HG02642 (cell line): ENCODE results near the gene EIPR1.

Experiments
- ATAC-seq: cut with Tn5 transposase; IDR thresholded peaks from one replicate; pipeline ENCODE4 v1.9.1; 2021; ENCODE audit warnings: mild to moderate bottlenecking; ENCODE audit not compliant: unreplicated experiment, poor library complexity

Gene EIPR1

DNA sequence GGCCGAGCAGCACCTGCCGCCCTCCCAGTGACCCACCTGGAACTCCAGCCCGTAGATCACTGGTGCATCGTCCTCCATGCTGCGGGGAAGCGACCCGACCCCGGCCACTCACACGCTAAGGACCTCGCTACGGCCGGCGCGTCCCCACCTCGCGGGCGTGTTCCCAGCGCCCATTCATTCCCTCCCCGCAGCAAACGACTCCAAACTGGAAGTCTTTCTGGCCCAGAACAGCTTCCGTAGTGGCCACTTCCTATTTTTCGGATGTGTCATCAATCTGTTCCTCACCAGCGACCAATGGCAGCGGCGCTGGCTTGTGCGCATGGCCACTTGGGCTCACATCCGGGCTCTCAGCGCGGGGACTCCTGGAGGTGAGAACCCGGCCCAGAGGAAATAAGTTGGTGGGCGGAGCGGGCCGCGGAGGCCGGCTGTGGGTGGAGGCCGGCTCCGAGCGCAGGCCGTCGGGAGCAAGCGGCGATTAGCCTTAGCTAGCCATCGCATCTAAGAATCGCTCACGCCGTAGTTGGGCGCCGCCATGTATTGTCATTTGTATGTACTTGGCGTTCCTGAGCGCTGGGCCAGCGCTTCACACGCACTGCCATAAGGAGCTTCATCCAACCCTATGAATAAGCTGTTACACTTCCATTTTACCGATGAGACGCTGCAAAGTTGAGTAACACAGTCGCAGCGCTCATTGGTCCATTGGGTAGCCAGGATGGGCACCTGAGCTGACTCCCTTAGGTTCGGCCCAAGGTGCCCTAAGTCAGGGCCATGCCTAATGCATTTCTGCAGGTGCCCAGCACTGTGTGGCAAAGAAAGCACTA is at the start of gene EIPR1:
TSS of gene EIPR1 (minus strand) at position 207 of the 821 bp plus-strand sequence. CDS start at position 78, 129 bp downstream.
- ATAC-seq: peak; percentile 88

DNA sequence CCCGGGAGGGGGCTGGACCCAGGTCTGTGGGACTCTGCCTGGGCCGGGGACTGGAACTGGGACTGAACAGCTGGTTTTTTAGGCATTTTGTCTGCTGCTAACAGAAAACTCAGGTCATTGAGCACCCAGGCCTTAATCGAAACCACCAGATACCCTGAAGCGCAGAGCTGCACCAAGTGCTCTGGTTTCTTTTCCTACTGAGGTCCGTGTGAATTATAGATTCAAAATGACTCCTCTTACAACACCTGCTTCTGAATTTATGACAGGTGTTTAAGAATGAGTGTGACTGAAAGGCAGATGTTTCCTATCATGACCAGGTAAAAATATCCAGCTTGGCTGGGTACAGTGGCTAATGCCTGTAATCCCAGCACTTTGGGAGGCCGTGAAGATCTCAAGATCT is 49.7 kb upstream of the EIPR1 start:
- peak; percentile 62 for ATAC-seq

DNA sequence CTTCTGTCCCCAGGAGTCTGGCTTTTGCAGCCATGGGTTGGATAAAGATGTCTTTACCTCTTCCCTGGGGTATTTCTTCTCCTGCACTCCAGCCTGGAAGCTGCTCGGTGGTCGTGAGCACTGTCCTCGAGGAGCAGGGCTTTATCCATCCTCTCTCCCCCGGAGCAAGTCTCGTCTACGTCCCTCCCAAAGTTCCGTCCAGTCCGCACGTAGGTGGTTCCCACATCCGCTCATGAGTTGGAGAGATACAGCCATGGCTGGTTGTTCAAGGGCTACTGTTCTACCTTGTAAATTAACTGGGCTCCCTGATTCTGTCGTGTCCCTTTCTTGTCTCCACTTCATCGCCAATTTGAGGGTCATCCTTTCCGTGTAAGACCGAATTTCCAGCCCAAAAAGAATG is 49.0 kb upstream of the EIPR1 start:
- no peak for ATAC-seq

DNA sequence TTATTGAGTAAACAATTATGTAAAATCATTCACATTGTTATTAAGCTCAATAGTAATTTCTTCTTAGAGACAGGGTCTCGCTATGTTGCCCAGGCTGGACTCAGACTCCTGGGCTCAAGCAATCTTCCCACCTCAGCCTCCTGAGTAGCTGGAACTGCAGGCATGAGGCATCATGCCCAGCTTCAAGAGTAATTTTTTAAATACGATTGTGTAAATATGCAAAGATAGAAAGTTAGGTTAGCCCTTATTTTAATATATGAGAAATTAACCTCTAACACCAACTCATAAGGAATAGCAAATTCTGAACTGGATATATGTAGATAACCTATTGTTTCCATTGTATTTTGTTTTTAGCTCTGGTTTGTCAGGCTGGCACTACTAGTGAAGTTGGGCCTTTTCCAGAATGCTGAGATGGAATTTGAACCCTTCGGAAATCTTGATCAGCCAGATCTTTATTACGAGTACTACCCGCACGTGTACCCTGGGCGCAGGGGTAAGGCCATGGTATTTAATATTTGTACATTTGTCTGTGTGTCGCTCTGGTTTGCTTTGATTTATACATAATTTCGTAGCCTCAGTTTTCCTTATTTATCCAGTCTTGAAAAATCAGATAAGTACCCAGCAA is 46.7 kb upstream of the EIPR1 start:
- no peak for ATAC-seq

DNA sequence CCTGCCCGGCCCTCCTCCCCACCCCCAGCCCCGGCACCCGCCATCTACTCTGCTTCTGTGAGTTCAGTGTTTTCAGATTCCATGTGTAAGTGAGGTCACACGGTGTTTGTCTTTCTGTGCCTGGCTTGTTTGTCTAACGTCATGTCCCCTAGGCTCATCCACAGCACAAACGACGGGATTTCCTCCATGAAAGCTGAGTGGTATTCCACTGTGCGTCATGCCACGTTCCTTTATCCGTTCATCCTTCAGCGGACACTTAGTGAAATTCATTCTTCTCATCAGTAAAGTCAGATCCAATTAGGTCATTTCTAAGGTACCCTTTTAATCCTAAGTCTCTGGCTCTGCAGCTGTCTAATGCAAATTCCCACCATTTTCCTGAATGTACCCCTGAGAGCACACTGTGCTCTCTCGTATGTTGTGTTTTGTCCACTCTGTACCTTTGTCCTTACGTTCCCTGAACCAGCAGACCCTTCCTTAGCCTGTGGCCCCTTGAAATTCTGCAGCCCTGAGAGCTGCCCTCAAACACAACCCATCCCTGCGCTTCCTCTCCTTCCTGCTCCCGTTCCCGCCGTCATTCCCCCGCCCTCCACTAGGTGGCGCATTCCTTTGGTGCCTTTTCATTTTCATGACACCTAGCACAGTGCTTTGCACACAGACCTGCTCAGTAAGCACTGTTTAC is 46.0 kb upstream of the EIPR1 start:
- ATAC-seq: no peak

DNA sequence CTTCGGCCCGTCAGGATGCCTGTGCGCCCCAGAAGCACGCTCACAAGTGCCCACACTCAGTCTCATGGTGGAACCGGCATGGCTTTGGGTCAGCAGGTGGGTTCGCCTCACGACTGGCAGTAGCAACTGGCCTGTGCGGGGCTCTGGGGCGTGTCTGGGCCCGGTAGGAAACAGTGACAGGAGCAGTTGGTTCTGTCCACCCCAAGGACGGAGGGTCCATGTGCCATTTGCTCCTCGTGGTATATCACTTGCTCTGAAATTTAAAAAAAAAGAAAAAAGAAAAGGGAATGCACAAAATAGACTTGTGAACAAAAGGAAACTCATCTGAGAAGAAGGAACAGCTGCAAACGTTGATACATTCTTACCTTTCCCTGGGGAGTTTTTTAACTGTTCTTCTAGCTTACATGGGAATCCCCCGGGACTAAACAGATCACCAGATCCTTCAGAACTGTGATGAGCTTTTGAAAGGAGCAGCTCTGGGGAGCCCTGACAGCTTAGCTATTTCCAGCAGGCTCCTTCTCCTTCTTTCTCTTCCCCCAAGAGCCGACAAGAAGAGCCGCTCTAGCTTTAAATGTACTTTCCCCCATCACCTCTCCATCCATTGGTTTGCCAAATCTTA is 44.7 kb upstream of the EIPR1 start:
- peak; percentile 58 for ATAC-seq

DNA sequence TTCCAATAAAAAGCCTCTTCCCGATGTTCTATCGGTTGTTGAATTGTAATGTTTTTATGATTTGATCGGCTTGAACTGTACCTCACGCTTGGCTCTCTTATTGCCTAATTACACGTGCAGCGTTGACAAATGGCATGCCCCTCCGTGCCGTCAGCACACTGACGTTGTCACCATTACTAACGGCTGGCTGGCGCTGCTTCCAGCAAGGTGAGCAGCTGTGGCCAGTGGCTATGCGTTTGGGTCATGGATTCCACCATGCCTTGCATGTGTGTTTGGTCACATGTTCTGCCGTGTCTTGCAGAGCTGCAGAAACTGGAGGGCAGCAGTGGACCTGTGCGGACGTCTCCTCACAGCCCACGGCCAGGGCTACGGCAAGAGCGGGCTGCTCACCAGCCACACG is 44.0 kb upstream of the EIPR1 start:
- ATAC-seq: no peak

DNA sequence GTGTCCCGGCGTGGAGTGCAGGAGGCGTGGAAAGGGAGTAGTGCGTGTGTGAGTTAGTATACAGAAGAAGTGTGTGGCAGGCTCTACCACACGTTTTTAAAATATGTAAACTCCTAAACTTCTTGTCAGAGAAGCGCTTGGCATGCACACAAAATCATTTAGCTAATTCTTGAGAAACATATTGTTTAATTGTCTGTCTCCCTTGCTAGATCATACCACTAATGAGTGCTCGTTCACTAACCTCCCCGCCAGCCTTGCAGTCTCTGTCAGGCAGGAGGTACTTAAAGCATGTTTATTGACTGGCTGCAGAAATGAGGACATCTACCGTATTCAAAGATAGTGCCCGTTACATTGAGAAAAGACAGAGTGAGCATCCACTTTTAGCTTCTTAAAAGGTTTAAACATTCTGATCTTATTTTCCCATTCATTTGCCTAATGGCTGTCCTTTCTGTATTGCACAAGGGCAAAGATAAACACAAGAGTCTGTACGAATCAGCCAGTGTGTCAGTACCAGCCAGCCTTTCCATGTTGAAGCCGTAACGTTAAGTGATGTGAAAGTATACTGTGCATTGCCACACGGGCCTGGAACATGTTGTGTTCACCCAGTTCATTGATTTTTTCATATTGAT is 43.3 kb upstream of the EIPR1 start:
- no peak for ATAC-seq

DNA sequence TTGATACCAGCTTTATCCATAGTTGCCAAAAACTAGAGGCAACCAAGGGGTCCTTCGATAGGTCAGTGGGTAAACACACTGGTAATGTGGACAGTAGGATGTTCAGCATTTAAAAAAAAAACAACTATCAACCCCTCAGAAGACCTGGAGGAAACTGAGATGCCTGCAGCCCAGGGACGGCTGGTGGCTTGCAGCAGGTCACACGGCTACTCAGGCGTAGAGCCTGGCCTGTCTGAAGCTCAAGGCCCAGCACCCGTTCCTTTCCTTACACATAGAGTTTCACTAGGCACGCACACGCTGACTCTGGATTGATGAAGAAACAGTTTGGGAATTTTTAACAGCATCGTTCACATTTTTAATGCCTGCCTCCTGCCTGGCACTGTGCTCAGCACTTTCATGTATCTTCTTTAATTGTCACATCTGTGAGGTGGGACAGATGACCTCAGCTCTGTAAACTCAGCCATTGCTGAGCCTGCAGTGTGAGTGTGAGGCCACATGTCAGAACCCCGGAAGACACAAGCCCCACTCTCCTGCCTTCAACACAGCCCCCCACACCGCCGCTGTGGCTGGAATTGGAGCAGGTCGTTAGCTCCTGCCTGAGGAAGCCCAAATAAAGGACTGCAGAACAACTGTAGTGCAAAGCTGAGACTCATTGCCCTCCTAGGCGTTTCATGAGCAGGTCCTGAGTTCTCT is 42.6 kb upstream of the EIPR1 start:
- ATAC-seq: no peak

DNA sequence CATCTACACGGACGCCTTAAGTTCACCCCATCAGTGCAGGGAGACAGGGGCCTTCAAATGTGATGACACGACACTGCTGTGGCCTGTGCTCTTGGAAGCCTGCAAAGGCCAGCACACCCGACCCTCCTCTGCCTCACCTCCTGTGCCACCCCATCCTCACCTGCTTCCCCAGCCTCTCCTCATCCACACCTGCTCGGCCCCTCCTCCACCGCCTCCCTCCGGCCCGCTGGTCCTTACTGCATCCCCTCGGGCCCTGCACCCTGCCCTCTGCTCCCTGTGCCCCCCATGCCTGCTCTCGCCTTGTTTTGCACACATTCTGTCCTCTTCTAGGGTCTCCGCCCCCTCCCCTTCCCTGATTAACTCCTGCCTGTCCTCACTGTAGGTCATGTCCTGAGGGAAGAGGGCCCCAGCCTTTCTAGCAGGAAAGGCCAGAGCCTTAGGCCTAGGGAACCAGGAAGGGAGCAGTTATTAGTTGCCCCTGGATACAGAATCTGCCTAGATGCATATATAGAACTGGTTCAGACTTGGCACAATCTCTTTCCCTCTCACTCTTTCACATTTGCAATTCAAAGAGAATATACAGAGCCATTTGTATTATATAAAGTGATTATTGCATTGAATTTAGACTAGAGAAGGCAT is 41.3 kb upstream of the EIPR1 start:
- ATAC-seq: no peak

DNA sequence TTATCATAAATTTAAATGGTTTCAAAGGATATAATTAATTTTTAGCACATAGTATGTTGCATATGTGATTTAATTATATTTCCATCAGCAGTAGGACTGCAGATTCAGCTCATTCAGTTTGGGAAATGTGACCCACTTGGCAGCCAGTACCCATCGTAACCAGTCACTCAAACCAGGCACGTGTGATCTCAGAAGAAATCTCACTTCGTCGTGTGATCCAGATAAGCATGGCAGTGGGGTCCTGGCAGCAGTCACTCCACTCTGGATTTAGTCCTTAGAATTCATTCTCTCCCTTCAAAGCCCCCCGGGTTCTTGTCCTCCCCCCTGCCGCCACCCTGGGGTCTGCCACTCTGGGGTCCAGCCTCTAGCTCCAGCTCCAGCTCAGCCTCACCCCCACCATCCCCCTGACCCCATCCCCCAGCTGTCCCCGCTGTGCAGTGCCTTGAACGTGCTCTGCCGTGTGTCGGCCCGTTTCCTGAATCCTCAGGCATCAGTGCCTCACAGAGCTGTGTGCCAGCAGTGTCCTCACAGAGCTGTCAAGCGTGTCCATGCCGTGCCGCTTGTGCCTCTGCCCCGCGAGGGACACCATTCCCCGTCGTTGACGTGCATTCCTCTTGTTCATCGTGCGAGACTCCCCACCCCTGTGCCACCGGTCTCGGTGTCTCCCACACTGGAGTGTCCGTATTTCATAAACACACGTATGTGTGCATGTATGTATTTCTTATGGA is 36.7 kb upstream of the EIPR1 start:
- ATAC-seq: no peak

DNA sequence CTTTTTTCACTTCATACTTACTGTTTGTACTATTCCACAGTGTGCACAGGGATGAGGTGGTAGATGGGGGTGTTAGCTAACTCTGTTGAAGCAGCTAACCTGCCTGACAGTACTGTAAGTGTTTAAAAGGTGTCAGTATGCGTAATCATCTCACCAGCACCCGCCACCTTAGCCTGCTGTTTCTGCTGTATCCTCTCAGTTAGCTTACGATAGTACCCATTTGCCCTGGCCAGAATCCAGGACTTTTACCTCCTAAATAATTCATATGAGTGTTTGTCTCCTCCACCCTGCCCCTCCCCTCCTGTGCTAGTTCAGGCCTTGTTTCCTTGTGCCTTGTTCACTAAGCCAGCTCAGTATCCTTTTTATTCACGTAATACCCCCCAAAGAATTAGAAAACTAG is 36.1 kb upstream of the EIPR1 start:
- ATAC-seq: no peak

DNA sequence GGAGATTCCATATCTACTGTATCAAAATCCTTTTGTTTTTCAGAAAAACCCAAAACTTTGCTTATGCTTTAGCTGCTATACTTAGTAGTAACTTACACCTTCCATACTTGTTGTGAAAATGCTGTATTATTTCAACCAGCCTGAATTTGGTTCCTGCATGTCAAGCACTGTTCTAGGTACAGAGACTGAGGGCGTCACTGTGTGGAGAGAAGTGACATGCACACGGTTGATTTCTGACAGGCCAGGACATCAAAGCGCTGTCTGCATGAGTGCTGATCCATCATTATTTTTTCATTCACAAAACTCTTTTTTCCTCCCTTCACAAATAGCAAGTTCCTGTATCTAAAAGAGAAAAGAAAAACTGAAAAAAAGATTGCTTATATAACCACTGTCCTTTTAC is 33.5 kb upstream of the EIPR1 start:
- ATAC-seq: no peak

DNA sequence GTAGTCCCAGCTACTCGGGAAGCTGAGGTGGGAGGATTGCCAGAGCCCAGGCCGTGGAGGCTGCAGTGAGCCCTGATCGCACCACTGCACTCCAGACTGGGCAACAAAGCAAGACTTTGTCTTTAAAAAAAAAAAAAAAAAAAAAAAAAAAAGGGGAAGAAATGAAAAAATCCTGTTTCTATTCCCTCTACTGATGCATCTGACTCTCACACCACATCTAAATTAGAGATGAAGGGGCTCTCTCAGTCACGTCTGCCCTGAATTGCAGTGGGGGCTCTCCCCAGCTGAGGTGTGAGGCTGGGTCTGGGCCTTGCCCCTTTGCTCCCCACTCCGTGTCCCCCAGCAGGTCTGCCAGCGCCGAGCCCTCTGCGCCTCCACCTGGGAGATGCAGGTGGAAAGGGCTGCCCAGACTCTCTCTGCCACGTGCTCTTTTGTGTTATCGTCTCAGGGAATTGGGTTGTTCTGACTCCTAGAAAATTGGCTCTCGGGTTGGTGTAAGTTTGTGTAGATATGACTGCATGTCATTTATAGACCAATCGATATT is 32.1 kb upstream of the EIPR1 start:
- no peak for ATAC-seq

DNA sequence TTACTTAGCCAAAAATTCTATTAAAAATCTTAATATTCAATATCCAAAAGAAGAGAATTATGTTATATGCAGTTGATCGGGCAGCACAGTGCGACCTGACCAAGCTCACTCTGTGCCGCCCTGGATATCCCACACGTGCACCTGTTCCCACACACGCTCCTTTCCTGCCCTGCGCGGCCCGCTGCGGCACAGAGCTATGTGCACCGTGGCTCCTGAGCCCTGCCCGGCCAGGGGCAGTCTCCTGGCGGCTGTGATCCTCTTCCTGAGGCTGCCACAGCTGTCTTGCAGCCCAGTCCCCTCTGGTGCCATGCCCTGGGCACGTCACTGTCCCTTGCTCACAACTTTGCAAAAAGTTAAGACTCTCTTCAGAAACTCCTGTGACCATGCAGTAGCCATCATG is 31.2 kb upstream of the EIPR1 start:
- no peak for ATAC-seq

DNA sequence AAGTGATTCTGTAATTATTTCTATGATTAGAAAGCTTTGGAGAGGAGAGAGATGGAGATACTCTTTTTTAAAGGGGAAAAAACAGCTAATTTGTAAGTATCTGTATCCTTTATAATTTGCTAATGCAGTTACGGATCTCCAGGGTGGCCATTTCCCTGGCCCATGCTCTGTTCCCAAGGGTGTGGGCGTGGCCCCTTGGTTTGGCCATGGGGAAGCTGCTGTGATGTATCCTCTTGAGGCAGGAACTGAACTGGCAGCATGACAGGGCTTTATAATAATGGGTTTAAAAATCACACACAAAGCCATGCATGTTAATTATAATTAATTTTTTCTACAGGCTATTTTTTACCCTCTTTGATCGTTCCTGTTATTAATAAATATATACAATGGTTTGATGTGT is 28.9 kb upstream of the EIPR1 start:
- ATAC-seq: no peak

DNA sequence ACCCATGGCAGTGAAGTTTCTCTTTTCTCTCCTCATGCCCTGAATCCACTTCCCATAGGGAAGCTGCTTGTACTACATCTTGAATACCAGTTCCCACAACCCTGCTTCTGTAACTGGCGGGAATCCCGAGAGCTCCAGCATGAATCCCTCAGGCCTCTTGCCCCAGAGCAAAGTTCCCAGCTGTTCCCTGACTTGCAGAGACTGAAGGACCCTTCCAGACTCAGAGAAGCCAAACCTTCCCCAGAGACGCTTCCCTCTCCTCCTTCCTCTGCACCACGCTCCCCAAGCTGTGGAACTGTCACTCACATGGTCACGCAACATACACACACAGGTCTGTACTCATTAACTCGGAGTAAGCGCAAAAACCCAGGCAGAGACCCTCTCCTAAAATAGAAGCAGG is 28.3 kb upstream of the EIPR1 start:
- ATAC-seq: no peak

DNA sequence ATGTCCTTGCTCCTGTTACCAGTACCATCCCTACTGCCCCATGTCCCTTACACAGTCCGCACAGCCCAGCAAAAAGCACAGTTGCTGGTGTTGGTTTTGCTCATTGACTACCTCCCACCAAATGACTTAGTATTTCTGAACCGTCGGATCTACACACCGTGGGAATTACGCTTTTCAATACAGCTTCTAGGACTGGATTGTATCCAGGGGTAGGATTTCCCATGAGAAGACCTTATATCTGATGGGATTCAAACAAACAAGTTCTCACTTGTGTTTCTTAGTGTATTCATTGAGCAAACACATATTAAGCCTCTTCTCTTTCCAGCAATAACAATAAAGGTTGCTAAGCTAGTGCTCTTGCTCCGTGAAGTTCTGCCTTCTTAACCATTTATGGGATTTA is 27.7 kb upstream of the EIPR1 start:
- no peak for ATAC-seq
